Trophoblast cell (in vitro differentiated cells and primary cell): Measurements from ENCODE around the gene CERS1. TPM values are rescaled to one million over a fixed set of nuclear protein-coding genes. Genes with fewer than 3 reads are reported as not detected.

ENCODE experiments used
- DNase-seq, 2 donors: peaks; one replicate each; pipeline ENCODE4 v3.0.0-alpha.2; 2016
- H2AFZ ChIP-seq: 2 replicates; pipeline ENCODE4 v1.6.1; 2013; ENCODE audit warnings: low read length, moderate library complexity, mild to moderate bottlenecking; ENCODE audit not compliant: insufficient read depth, poor library complexity
- H2AK5ac ChIP-seq: 2 replicates; pipeline ENCODE4 v1.6.1; 2013; ENCODE audit warnings: mild to moderate bottlenecking, low read length
- H2BK120ac ChIP-seq: 2 replicates; pipeline ENCODE4 v1.6.1; 2013; ENCODE audit warnings: low read length, mild to moderate bottlenecking, moderate library complexity; ENCODE audit not compliant: insufficient read depth, poor library complexity
- H2BK12ac ChIP-seq: 2 replicates; pipeline ENCODE4 v1.6.1; 2013; ENCODE audit warnings: mild to moderate bottlenecking, low read length, moderate library complexity
- H2BK5ac ChIP-seq: 2 replicates; pipeline ENCODE4 v1.6.1; 2013; ENCODE audit warnings: low read length, low read depth, moderate library complexity, mild to moderate bottlenecking; ENCODE audit not compliant: poor library complexity
- H3K14ac ChIP-seq: 2 replicates; pipeline ENCODE4 v1.6.1; 2013; ENCODE audit warnings: mild to moderate bottlenecking, low read length
- H3K18ac ChIP-seq: 2 replicates; pipeline ENCODE4 v1.6.1; 2013; ENCODE audit warnings: mild to moderate bottlenecking, low read length
- H3K23ac ChIP-seq: 2 replicates; pipeline ENCODE4 v1.6.1; 2013; ENCODE audit warnings: low read length
- H3K27ac ChIP-seq: 2 replicates; pipeline ENCODE4 v1.5.1; 2013; ENCODE audit warnings: low read depth, mild to moderate bottlenecking, inconsistent platforms, low read length, moderate library complexity
- H3K27me3 ChIP-seq: 2 replicates; pipeline ENCODE4 v1.6.1; 2013; ENCODE audit warnings: inconsistent platforms, mild to moderate bottlenecking, low read length, moderate library complexity; ENCODE audit not compliant: insufficient read depth
- H3K36me3 ChIP-seq, 2 experiments: 1 replicate in 1 of 2; 2 replicates in 1 of 2; pipeline ENCODE4 v1.6.1; 2013; ENCODE audit warnings: low read length in 2 of 2, mild to moderate bottlenecking in 2 of 2, moderate library complexity in 1 of 2; ENCODE audit not compliant: insufficient read depth in 2 of 2, control insufficient read depth in 1 of 2
- H3K4ac ChIP-seq: 2 replicates; pipeline ENCODE4 v1.6.1; 2013; ENCODE audit warnings: low read depth, mild to moderate bottlenecking, low read length, moderate library complexity
- H3K4me1 ChIP-seq, 2 experiments: 1 replicate in 1 of 2; 2 replicates in 1 of 2; pipeline ENCODE4 v1.6.1; 2013; ENCODE audit warnings: low read length in 2 of 2, mild to moderate bottlenecking in 2 of 2, moderate library complexity in 1 of 2; ENCODE audit not compliant: insufficient read depth in 2 of 2, control insufficient read depth in 1 of 2
- H3K4me2 ChIP-seq: 2 replicates; pipeline ENCODE4 v1.6.1; 2013; ENCODE audit warnings: inconsistent platforms, mild to moderate bottlenecking, low read length, moderate library complexity
- H3K4me3 ChIP-seq: 2 replicates; pipeline ENCODE4 v1.5.1; 2013; ENCODE audit warnings: mild to moderate bottlenecking, low read depth, low read length, inconsistent platforms
- H3K79me1 ChIP-seq: one replicate; pipeline ENCODE4 v1.6.1; 2013; ENCODE audit warnings: low read length
- H3K79me2 ChIP-seq: 2 replicates; pipeline ENCODE4 v1.6.1; 2013; ENCODE audit warnings: low read length, mild to moderate bottlenecking; ENCODE audit not compliant: control insufficient read depth, insufficient read depth, poor library complexity
- H3K9ac ChIP-seq: 2 replicates; pipeline ENCODE4 v1.6.1; 2013; ENCODE audit warnings: mild to moderate bottlenecking, low read length
- H3K9me3 ChIP-seq: 2 replicates; pipeline ENCODE4 v1.6.1; 2013; ENCODE audit warnings: low read depth, mild to moderate bottlenecking, control low read depth, inconsistent platforms, low read length; ENCODE audit not compliant: insufficient read depth
- H4K12ac ChIP-seq: 2 replicates; pipeline ENCODE4 v1.6.1; 2013; ENCODE audit warnings: low read depth, mild to moderate bottlenecking, low read length, moderate library complexity
- H4K8ac ChIP-seq: 2 replicates; pipeline ENCODE4 v1.6.1; 2013; ENCODE audit warnings: low read depth, mild to moderate bottlenecking, low read length, moderate library complexity
- H4K91ac ChIP-seq: one replicate; pipeline ENCODE4 v1.6.1; 2013; ENCODE audit warnings: low read depth, mild to moderate bottlenecking, low read length, moderate library complexity
- WGBS: extraction: QIAGEN DNeasy Blood & Tissue Kit; methylation state at CpG from one replicate; pipeline ENCODE4 v1.1.7; 2013; ENCODE audit warnings: missing lambda C conversion rate; ENCODE audit not compliant: insufficient read length, insufficient coverage; ENCODE audit errors: extremely low coverage; 5-methylcytosine and 5-hydroxymethylcytosine counted together
- polyA plus RNA-seq: library from polyadenylated mRNA; stranded (reverse); fragments of 200-250 nt; gene quantifications from 2 replicates; pipeline ENCODE4 v1.2.3, GENCODE V29; 2013

The CERS1 gene
- 3.3 and 3.9 TPM in 2 replicates for polyA plus RNA-seq

- H3K14ac ChIP-seq, result peak within 1 kb of the TSS; percentile 27
- WGBS, result no CpG with 5 or more reads among the region's 89 CpGs
- no peak within 1 kb of the TSS for H3K4ac ChIP-seq
- peak within 1 kb of the TSS; percentile 2 for H2AFZ ChIP-seq
- peak within 1 kb of the TSS; percentile 25 for H3K9ac ChIP-seq
- H4K91ac ChIP-seq, result no peak within 1 kb of the TSS
- no peak within 1 kb of the TSS for H2AK5ac ChIP-seq
- no peak within 1 kb of the TSS for H2BK120ac ChIP-seq
- no peak within 1 kb of the TSS for H2BK12ac ChIP-seq
- no peak within 1 kb of the TSS for H4K12ac ChIP-seq
- DNase-seq, result peak in 1 of 2 donors; percentile 22
- no peak within 1 kb of the TSS for H3K23ac ChIP-seq
- peaks cover 6% of the 10 kb centered on the region for H3K27me3 ChIP-seq
- peaks cover 2% of the 10 kb centered on the region for H3K79me1 ChIP-seq
- H3K27ac ChIP-seq, result no peak within 1 kb of the TSS
- H3K4me3 ChIP-seq, result peak within 1 kb of the TSS; percentile 66
- peaks cover 7 to 11% of the 10 kb centered on the region in 2 experiments for H3K4me1 ChIP-seq
- no peak within 1 kb of the TSS for H2BK5ac ChIP-seq
- H4K8ac ChIP-seq, result no peak within 1 kb of the TSS
- no peak within 1 kb of the TSS for H3K18ac ChIP-seq
- H3K9me3 ChIP-seq, result peaks cover 6% of the 10 kb centered on the region
- H3K4me2 ChIP-seq, result peak within 1 kb of the TSS; percentile 94
- H3K36me3 ChIP-seq, result peaks cover 16 to 23% of the 10 kb centered on the region in 2 experiments
- no peaks in the 10 kb centered on the region for H3K79me2 ChIP-seq
These were observed at the start of gene CERS1 for GRCh38 chr19:18895824-18896341. CERS1 (minus strand) TSS chr19:18896158; CDS start chr19:18896072, 86 bp downstream.

GRCh38 chr19:18945297-18945696 lies 49.3 kb upstream of the CERS1 start:
- Histone ChIP-seq H3K9me3 (no peaks in the 10 kb centered on the region), H3K4me1 (peaks cover 0 to 1% of the 10 kb centered on the region in 2 experiments), H3K14ac (no peak overlapping the region), H2AFZ (no peak overlapping the region), H4K91ac (no peak overlapping the region), H3K27ac (no peak overlapping the region), H2AK5ac (no peak overlapping the region), H3K4ac (no peak overlapping the region), H3K18ac (no peak overlapping the region), H4K8ac (no peak overlapping the region), H2BK5ac (no peak overlapping the region), H3K4me2 (no peak overlapping the region), H3K27me3 (no peaks in the 10 kb centered on the region), H3K79me2 (peaks cover 6% of the 10 kb centered on the region), H3K79me1 (peaks cover 8% of the 10 kb centered on the region), H4K12ac (no peak overlapping the region), H3K9ac (no peak overlapping the region), H3K4me3 (no peak overlapping the region), H2BK12ac (no peak overlapping the region), H2BK120ac (no peak overlapping the region), H3K36me3 (no peaks in the 10 kb centered on the region), H3K23ac (no peak overlapping the region)
- DNase-seq, result no peak
- WGBS, result no CpG with 5 or more reads among the region's 9 CpGs

GRCh38 chr19:18943465-18943864 lies 47.5 kb upstream of the CERS1 start:
- peaks cover 5% of the 10 kb centered on the region in 2 experiments for H3K36me3 ChIP-seq
- no peaks in the 10 kb centered on the region for H3K9me3 ChIP-seq
- peaks cover 0 to 8% of the 10 kb centered on the region in 2 experiments for H3K4me1 ChIP-seq
- no peak overlapping the region for H2BK5ac ChIP-seq
- no peak overlapping the region for H3K23ac ChIP-seq
- peaks cover 9% of the 10 kb centered on the region for H3K79me2 ChIP-seq
- H3K4me2 ChIP-seq, result no peak overlapping the region
- no peak overlapping the region for H3K9ac ChIP-seq
- no peak overlapping the region for H2AK5ac ChIP-seq
- H4K12ac ChIP-seq, result no peak overlapping the region
- no peak overlapping the region for H2BK120ac ChIP-seq
- H3K27me3 ChIP-seq, result no peaks in the 10 kb centered on the region
- H2BK12ac ChIP-seq, result no peak overlapping the region
- H3K27ac ChIP-seq, result no peak overlapping the region
- H2AFZ ChIP-seq, result no peak overlapping the region
- no peak overlapping the region for H3K18ac ChIP-seq
- DNase-seq, result no peak
- no peak overlapping the region for H3K4me3 ChIP-seq
- no peak overlapping the region for H4K8ac ChIP-seq
- H4K91ac ChIP-seq, result no peak overlapping the region
- H3K79me1 ChIP-seq, result peaks cover 10% of the 10 kb centered on the region
- no peak overlapping the region for H3K4ac ChIP-seq
- no CpG with 5 or more reads among the region's 4 CpGs for WGBS
- no peak overlapping the region for H3K14ac ChIP-seq

- H3K9me3 ChIP-seq, result no peaks in the 10 kb centered on the region
- peaks cover 11% of the 10 kb centered on the region in 2 experiments for H3K36me3 ChIP-seq
- H3K9ac ChIP-seq, result no peak overlapping the region
- no peak overlapping the region for H3K14ac ChIP-seq
- no peak overlapping the region for H3K23ac ChIP-seq
- H4K91ac ChIP-seq, result no peak overlapping the region
- no peak overlapping the region for H2BK12ac ChIP-seq
- peaks cover 10% of the 10 kb centered on the region for H3K79me1 ChIP-seq
- H3K79me2 ChIP-seq, result peaks cover 9% of the 10 kb centered on the region
- no peak overlapping the region for H3K4me3 ChIP-seq
- no peak overlapping the region for H2AK5ac ChIP-seq
- no peak overlapping the region for H2AFZ ChIP-seq
- no peak overlapping the region for H3K4me2 ChIP-seq
- H2BK5ac ChIP-seq, result no peak overlapping the region
- H3K27me3 ChIP-seq, result no peaks in the 10 kb centered on the region
- H3K27ac ChIP-seq, result no peak overlapping the region
- no peak overlapping the region for H3K18ac ChIP-seq
- H3K4me1 ChIP-seq, result peaks cover 0 to 8% of the 10 kb centered on the region in 2 experiments
- no peak overlapping the region for H2BK120ac ChIP-seq
- no peak overlapping the region for H4K12ac ChIP-seq
- WGBS, result no CpG with 5 or more reads among the region's 6 CpGs
- H4K8ac ChIP-seq, result no peak overlapping the region
- DNase-seq, result no peak
- no peak overlapping the region for H3K4ac ChIP-seq
These were observed 46.7 kb upstream of the CERS1 start for GRCh38 chr19:18942692-18943091.
